Right atrium auricular region (tissue), 2 donors: ENCODE measurements around the gene ITSN1. TPM values are rescaled to one million over a fixed set of nuclear protein-coding genes. Genes with fewer than 3 reads are reported as not detected.

Source experiments
- DNase-seq: peaks from one replicate; pipeline ENCODE4 v3.0.0-alpha.2; 2019; ENCODE audit warnings: low spot score
- H3K27ac ChIP-seq, 2 donors: fragments of 200-600 bp; sonication (generic); 1 replicate in 1 of 2; 2 replicates in 1 of 2; pipeline ENCODE4 v1.5.1; 2016 to 2019
- H3K27me3 ChIP-seq, 2 donors: fragments of 200-600 bp; sonication (generic); one replicate each; pipeline versions ENCODE4 v1.5.1 to v1.6.0; 2017 to 2019
- H3K36me3 ChIP-seq: fragments of 200-600 bp; sonication (generic); one replicate; pipeline ENCODE4 v1.5.1; 2016
- H3K4me1 ChIP-seq, 2 donors: fragments of 200-600 bp; sonication (generic); one replicate each; pipeline versions ENCODE4 v1.5.1 to v1.6.0; 2017 to 2019
- H3K4me3 ChIP-seq, 2 donors: fragments of 200-600 bp; sonication (generic); 1 replicate in 1 of 2; 2 replicates in 1 of 2; pipeline ENCODE4 v1.5.1; 2017 to 2019; ENCODE audit warnings: mild to moderate bottlenecking in 1 of 2, moderate library complexity in 1 of 2
- H3K9me3 ChIP-seq, 2 donors: fragments of 200-600 bp; sonication (generic); one replicate each; pipeline ENCODE4 v1.5.1; 2019
- total RNA-seq, 2 donors: library from RNA; depleted of rRNA; stranded (reverse); fragments of >200 nt; gene quantifications; one replicate each; pipeline ENCODE4 v1.1.0, GENCODE V29; 2016
- TF ChIP-seq, protein P1 (sequence below), 2 donors: fragments of 200-600 bp; sonication (generic); IDR thresholded peaks; one replicate each; pipeline ENCODE4 v1.5.1; 2019; ENCODE audit warnings: antibody characterized with exemption in 2 of 2

The ITSN1 gene
- total RNA-seq, 2 donors from 2014 or later: 49.9 to 54.9 TPM

GRCh38 chr21:33852485-33852884 is 210.2 kb downstream of the ITSN1 start:
- no peak for DNase-seq
- Histone ChIP-seq H3K4me3 (no peak overlapping the region), H3K27ac (no peak overlapping the region), H3K27me3 (no peaks in the 10 kb centered on the region), H3K36me3 (no peaks in the 10 kb centered on the region), H3K4me1 (no peaks in the 10 kb centered on the region), H3K9me3 (no peaks in the 10 kb centered on the region)
- TF ChIP-seq, protein P1, sequence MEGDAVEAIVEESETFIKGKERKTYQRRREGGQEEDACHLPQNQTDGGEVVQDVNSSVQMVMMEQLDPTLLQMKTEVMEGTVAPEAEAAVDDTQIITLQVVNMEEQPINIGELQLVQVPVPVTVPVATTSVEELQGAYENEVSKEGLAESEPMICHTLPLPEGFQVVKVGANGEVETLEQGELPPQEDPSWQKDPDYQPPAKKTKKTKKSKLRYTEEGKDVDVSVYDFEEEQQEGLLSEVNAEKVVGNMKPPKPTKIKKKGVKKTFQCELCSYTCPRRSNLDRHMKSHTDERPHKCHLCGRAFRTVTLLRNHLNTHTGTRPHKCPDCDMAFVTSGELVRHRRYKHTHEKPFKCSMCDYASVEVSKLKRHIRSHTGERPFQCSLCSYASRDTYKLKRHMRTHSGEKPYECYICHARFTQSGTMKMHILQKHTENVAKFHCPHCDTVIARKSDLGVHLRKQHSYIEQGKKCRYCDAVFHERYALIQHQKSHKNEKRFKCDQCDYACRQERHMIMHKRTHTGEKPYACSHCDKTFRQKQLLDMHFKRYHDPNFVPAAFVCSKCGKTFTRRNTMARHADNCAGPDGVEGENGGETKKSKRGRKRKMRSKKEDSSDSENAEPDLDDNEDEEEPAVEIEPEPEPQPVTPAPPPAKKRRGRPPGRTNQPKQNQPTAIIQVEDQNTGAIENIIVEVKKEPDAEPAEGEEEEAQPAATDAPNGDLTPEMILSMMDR (IDR thresholded peaks at IDR 0.05): no peak

DNA sequence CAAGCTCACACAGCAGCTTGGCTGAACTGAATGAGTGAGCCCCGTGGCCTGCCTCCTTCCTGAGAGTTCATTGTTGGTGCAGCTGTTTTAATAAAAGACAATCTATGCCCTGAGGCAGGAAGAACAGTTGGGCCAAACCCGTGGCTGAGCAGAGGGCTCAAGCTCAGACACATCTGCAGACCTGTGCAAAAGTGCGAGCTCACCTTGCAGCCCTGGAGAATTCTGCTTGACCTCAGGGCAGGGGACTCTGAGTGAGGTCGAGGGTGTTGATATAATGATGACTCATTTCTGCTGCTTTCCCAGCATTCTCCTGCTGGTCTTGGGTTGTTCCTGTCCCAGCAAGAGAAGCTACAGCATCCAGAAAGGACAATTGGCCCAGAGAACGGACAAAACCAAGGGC is 212.3 kb downstream of the ITSN1 start:
- no peak for DNase-seq
- Histone ChIP-seq H3K27me3 (no peaks in the 10 kb centered on the region), H3K9me3 (no peaks in the 10 kb centered on the region), H3K4me3 (no peak overlapping the region), H3K27ac (no peak overlapping the region), H3K36me3 (no peaks in the 10 kb centered on the region), H3K4me1 (no peaks in the 10 kb centered on the region)
- TF ChIP-seq, protein P1 (IDR thresholded peaks at IDR 0.05): no peak

DNA sequence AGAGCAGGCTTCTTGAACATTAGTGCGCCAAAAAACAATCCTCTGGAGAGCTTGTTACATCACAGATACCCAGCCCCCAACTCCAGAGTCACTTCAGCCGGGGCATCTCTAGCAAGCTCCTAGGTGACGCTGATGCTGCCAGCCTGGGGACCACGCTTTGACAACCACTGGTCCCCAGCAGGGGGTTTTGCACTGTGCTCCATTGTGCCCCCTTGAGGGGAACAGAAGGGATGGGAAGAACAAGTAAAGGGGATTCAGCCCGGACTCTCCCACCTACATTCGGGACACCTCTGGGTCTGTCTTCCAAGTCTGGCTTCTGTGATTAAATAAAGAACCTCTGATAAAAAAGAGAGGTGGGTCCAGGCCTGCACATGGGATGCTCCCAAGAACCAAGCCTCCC is 212.9 kb downstream of the ITSN1 start:
- TF ChIP-seq, protein P1 (IDR thresholded peaks at IDR 0.05): no peak
- no peak overlapping the region for H3K27ac ChIP-seq
- H3K4me1 ChIP-seq: no peaks in the 10 kb centered on the region
- H3K4me3 ChIP-seq: no peak overlapping the region
- DNase-seq: no peak
- H3K36me3 ChIP-seq: no peaks in the 10 kb centered on the region
- no peaks in the 10 kb centered on the region for H3K9me3 ChIP-seq
- no peaks in the 10 kb centered on the region for H3K27me3 ChIP-seq

DNA sequence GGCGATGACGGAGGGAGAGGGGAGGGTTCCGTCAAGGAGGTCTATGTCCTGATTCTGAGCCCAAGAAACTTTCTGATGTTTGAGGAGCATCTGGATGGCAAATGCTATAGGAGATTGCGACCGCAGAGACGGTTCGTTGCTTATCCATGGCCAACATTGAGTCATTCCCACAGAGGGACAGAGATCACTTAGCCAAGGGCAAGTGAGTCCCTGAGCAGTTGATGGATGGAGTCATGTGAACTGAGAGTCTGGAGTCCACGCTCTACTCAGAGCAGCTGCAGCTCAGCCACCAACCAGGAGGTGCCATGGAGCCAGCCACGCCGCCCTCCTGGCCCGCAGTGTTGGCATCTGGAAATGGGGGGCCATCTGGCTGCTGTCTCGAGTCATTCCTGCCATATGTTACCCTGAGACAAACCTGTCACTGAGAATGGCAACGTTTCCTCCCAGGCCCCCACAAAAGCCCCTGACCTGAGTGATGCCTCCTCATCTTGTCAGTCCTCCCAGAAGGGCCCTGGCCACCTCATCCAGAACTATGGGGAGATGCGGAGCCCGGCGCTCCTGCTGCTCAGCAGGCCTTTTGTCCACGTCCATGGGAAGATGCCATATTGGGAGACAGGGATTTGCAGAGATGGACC is 214.7 kb downstream of the ITSN1 start:
- DNase-seq: no peak
- H3K27ac ChIP-seq: no peak overlapping the region
- no peaks in the 10 kb centered on the region for H3K27me3 ChIP-seq
- no peaks in the 10 kb centered on the region for H3K4me1 ChIP-seq
- H3K4me3 ChIP-seq: no peak overlapping the region
- no peaks in the 10 kb centered on the region for H3K36me3 ChIP-seq
- TF ChIP-seq, protein P1 (IDR thresholded peaks at IDR 0.05): no peak
- H3K9me3 ChIP-seq: no peaks in the 10 kb centered on the region

- no peak for DNase-seq
- Histone ChIP-seq H3K9me3 (no peaks in the 10 kb centered on the region), H3K27me3 (no peaks in the 10 kb centered on the region), H3K27ac (peak overlapping the region in 1 of 2 donors; percentile 10), H3K36me3 (no peaks in the 10 kb centered on the region), H3K4me3 (no peak overlapping the region), H3K4me1 (no peaks in the 10 kb centered on the region)
- TF ChIP-seq, protein P1 (IDR thresholded peaks at IDR 0.05): no peak
Observed at GRCh38 chr21:33857846-33858666, 215.8 kb downstream of the ITSN1 start.
